Fibroblast of skin of left quadriceps (primary cell): ENCODE results near the gene GADD45GIP1.
A peak's percentile ranks its signal among the peaks of the same experiment; 100 is the strongest.

ENCODE experiments used
- DNase-seq, 2 experiments: peaks; one replicate each; pipeline ENCODE4 v3.0.0-alpha.2; 2013; ENCODE audit warnings: low read depth in 2 of 2

Gene GADD45GIP1

GRCh38 chr19:12956446-12957388 is at the start of gene GADD45GIP1:
GADD45GIP1 (minus strand) TSS chr19:12957223; CDS start chr19:12957212, 11 bp downstream.
- DNase-seq: no peak

GRCh38 chr19:13005861-13006370 is 48.9 kb upstream of the GADD45GIP1 start:
- DNase-seq: no peak

- DNase-seq: no peak
Observed at GRCh38 chr19:13005253-13005652, 48.2 kb upstream of the GADD45GIP1 start.

- DNase-seq: no peak
Observed at GRCh38 chr19:13004273-13004672, 47.2 kb upstream of the GADD45GIP1 start.

GRCh38 chr19:13003081-13003480 is 46.1 kb upstream of the GADD45GIP1 start:
- no peak for DNase-seq

- no peak for DNase-seq
Observed at GRCh38 chr19:13002166-13002898, 45.3 kb upstream of the GADD45GIP1 start.

- no peak for DNase-seq
Observed at GRCh38 chr19:13001502-13002165, 44.6 kb upstream of the GADD45GIP1 start.

- DNase-seq: no peak
Observed at GRCh38 chr19:13001166-13001501, 44.1 kb upstream of the GADD45GIP1 start.

GRCh38 chr19:12997967-12998940 is 41.2 kb upstream of the GADD45GIP1 start:
- no peak for DNase-seq

- no peak for DNase-seq
Observed at GRCh38 chr19:12997179-12997966, 40.4 kb upstream of the GADD45GIP1 start.

- DNase-seq: no peak
Observed at GRCh38 chr19:12996406-12997094, 39.5 kb upstream of the GADD45GIP1 start.

GRCh38 chr19:12995596-12996405 is 38.8 kb upstream of the GADD45GIP1 start:
- no peak for DNase-seq

GRCh38 chr19:12994701-12995595 is 37.9 kb upstream of the GADD45GIP1 start, which contains the start of gene NFIX:
NFIX (plus strand) TSS chr19:12995475; CDS start chr19:12995838, 363 bp downstream.
- peak; percentile 41 to 50 for DNase-seq

- no peak for DNase-seq
Observed at GRCh38 chr19:12993562-12993961, 36.5 kb upstream of the GADD45GIP1 start.

GRCh38 chr19:12992729-12993128 is 35.7 kb upstream of the GADD45GIP1 start:
- DNase-seq: no peak

- DNase-seq: no peak
Observed at GRCh38 chr19:12991296-12991695, 34.3 kb upstream of the GADD45GIP1 start.

GRCh38 chr19:12990853-12991252 is 33.8 kb upstream of the GADD45GIP1 start:
- DNase-seq: no peak
